ENCODE measurements around the gene DNAJC18. TPM values are rescaled to one million over a fixed set of nuclear protein-coding genes. Genes with fewer than 3 reads are reported as not detected.

The DNAJC18 gene
- total and polyA plus RNA-seq, 2 of the 4 experiments (the other 2 are of a cell fraction): 8.5 to 11.1 TPM

DNA sequence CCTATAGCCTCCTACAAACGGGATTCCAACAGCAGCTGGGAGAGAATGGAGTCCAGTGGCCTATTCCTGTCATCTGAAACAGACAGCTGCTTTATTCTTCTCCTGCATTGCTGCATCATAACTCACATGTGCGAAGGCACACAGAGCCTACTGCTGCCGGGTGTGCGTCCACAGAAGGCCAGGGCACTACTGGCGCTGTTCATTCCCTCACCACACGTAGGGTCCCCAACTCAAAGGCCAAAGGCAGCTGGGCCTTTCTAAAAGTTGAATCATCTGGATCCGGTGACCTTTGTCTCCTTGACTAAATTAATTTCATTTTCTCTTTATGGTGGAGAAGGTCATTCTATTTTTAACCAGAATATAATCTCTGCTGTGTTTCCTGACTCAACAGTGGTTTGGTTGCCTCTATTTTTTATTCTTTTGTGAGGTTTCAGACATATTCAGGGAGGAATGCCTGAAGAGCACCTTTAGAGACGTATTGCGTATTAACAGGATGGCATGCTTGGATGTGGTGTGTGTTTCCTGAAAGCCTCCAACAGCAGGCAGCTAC, 24.7 kb downstream of the DNAJC18 start:
- H3K4me2 ChIP-seq (ENCODE audit: low read depth, low read length): no peak overlapping the region
- WGBS, 2 experiments (ENCODE audit: extremely low coverage in 2 of 2, insufficient read length in 1 of 2): 83% methylated on average over 1 of the region's 9 CpGs; no CpG with 5 or more reads in 1 of the 2 experiments

More for the DNA sequence above, 24.7 kb downstream of the DNAJC18 start:
- ChIA-PET CTCF (no interaction called here), POLR2A (ENCODE audit: unreplicated experiment) (no interaction called here)
- no TSS peak for BruUV-seq (replicated peaks)
- Histone ChIP-seq H3K9ac (ENCODE audit: low read depth, low read length) (no peak overlapping the region), H3K79me1 (ENCODE audit: low read depth in 1 of 2, low read length in 2 of 2) (no peaks in the 10 kb centered on the region), H3K27me3 (ENCODE audit: control insufficient read depth, insufficient read depth, low read length) (no peaks in the 10 kb centered on the region), H2AFZ (replicated peaks; ENCODE audit: low read length, poor library complexity) (no peak overlapping the region), H2AK9ac (replicated peaks; ENCODE audit: low read depth, low read length, poor library complexity) (no peak overlapping the region), H2BK15ac (ENCODE audit: low read depth, low read length) (no peak overlapping the region), H3K56ac (ENCODE audit: extremely low read depth, insufficient read depth, low read length) (no peak overlapping the region), H3K23ac (ENCODE audit: low read depth, low read length) (no peak overlapping the region), H3K4ac (ENCODE audit: low read depth, low read length) (no peak overlapping the region), H2BK20ac (ENCODE audit: low read depth, low read length) (no peak overlapping the region), H2BK120ac (ENCODE audit: low read depth, low read length) (no peak overlapping the region), H3K9me3 (ENCODE audit: control insufficient read depth, insufficient read depth, low read length) (no peaks in the 10 kb centered on the region), H3K27ac (ENCODE audit: insufficient read depth, low read length) (no peak overlapping the region), H4K5ac (ENCODE audit: low read depth, low read length) (no peak overlapping the region), H3K14ac (replicated peaks; ENCODE audit: low read depth, low read length) (no peak overlapping the region), H4K91ac (ENCODE audit: insufficient read depth, low read depth, low read length) (no peak overlapping the region), H2AK5ac (ENCODE audit: low read depth, low read length) (no peak overlapping the region), H2BK5ac (ENCODE audit: low read depth, low read length, poor library complexity, severe bottlenecking) (no peak overlapping the region), H3K4me3 (ENCODE audit: insufficient read depth, low read depth, low read length) (no peak overlapping the region), H3K18ac (ENCODE audit: low read depth, low read length) (no peak overlapping the region), H3K4me1 (ENCODE audit: control insufficient read depth, insufficient read depth, low read length) (peaks cover 9% of the 10 kb centered on the region; the same call in 1 of the 2 replicates), H3K36me3 (ENCODE audit: control insufficient read depth, insufficient read depth, low read length) (peaks cover 19% of the 10 kb centered on the region), H4K20me1 (ENCODE audit: insufficient read depth, low read length) (no peaks in the 10 kb centered on the region), H4K8ac (ENCODE audit: low read depth in 2 of 2, low read length in 2 of 2) (no peak overlapping the region), H3K9me1 (ENCODE audit: insufficient read depth, low read length) (no peaks in the 10 kb centered on the region)
- DNase-seq (no peak), ATAC-seq (ENCODE audit: low read depth) (no peak)
- in situ Hi-C loops (cut with MboI; ENCODE audit: low sequenced_read_pairs): no loop called here
- TF ChIP-seq, protein P1, sequence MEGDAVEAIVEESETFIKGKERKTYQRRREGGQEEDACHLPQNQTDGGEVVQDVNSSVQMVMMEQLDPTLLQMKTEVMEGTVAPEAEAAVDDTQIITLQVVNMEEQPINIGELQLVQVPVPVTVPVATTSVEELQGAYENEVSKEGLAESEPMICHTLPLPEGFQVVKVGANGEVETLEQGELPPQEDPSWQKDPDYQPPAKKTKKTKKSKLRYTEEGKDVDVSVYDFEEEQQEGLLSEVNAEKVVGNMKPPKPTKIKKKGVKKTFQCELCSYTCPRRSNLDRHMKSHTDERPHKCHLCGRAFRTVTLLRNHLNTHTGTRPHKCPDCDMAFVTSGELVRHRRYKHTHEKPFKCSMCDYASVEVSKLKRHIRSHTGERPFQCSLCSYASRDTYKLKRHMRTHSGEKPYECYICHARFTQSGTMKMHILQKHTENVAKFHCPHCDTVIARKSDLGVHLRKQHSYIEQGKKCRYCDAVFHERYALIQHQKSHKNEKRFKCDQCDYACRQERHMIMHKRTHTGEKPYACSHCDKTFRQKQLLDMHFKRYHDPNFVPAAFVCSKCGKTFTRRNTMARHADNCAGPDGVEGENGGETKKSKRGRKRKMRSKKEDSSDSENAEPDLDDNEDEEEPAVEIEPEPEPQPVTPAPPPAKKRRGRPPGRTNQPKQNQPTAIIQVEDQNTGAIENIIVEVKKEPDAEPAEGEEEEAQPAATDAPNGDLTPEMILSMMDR (conservative IDR thresholded peaks at IDR 0.05; ENCODE audit: low read depth, low read length): no peak
- TF ChIP-seq, protein P2, sequence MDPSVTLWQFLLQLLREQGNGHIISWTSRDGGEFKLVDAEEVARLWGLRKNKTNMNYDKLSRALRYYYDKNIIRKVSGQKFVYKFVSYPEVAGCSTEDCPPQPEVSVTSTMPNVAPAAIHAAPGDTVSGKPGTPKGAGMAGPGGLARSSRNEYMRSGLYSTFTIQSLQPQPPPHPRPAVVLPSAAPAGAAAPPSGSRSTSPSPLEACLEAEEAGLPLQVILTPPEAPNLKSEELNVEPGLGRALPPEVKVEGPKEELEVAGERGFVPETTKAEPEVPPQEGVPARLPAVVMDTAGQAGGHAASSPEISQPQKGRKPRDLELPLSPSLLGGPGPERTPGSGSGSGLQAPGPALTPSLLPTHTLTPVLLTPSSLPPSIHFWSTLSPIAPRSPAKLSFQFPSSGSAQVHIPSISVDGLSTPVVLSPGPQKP (IDR thresholded peaks at IDR 0.05; ENCODE audit: borderline replicate concordance, low read depth, low read length): no peak
- TF ChIP-seq BHLHE40 (IDR thresholded peaks at IDR 0.05; ENCODE audit: low read depth, low read length) (no peak), MXI1 (IDR thresholded peaks at IDR 0.05; ENCODE audit: borderline replicate concordance, low read depth, low read length) (no peak), NFE2L2 (IDR thresholded peaks at IDR 0.05; ENCODE audit: low read depth, low read length) (no peak), CEBPB (IDR thresholded peaks at IDR 0.05; ENCODE audit: low read depth, low read length) (no peak), CHD1 (IDR thresholded peaks at IDR 0.05; ENCODE audit: low read depth, low read length) (no peak), MAFK (IDR thresholded peaks at IDR 0.05; ENCODE audit: low read depth, low read length) (no peak), RCOR1 (IDR thresholded peaks at IDR 0.05; ENCODE audit: insufficient replicate concordance, low read length) (no peak), RFX5 (IDR thresholded peaks at IDR 0.05; ENCODE audit: low read depth, low read length) (no peak), MAZ (IDR thresholded peaks at IDR 0.05; ENCODE audit: borderline replicate concordance, low read depth, low read length) (no peak), SMC3 (IDR thresholded peaks at IDR 0.05; ENCODE audit: low read depth, low read length) (no peak), RAD21 (IDR thresholded peaks at IDR 0.05; ENCODE audit: low read length) (no peak), FOS (IDR thresholded peaks at IDR 0.05; ENCODE audit: low read depth, low read length) (no peak)
- TF ChIP-seq, protein P3, sequence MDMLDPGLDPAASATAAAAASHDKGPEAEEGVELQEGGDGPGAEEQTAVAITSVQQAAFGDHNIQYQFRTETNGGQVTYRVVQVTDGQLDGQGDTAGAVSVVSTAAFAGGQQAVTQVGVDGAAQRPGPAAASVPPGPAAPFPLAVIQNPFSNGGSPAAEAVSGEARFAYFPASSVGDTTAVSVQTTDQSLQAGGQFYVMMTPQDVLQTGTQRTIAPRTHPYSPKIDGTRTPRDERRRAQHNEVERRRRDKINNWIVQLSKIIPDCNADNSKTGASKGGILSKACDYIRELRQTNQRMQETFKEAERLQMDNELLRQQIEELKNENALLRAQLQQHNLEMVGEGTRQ (IDR thresholded peaks at IDR 0.05; ENCODE audit: low read depth, low read length): no peak
- intact Hi-C loops (cut with micrococcal nuclease): no loop called here
- dilution Hi-C loops (cut with HindIII; ENCODE audit: low sequenced_read_pairs, unreplicated experiment): loop anchor here (25.0 kb wide), 1 partner anchor 98 kb away; no protein-coding TSS in a partner anchor
